ENCODE measurements around the gene TMEM135.

TMEM135 gene

DNA sequence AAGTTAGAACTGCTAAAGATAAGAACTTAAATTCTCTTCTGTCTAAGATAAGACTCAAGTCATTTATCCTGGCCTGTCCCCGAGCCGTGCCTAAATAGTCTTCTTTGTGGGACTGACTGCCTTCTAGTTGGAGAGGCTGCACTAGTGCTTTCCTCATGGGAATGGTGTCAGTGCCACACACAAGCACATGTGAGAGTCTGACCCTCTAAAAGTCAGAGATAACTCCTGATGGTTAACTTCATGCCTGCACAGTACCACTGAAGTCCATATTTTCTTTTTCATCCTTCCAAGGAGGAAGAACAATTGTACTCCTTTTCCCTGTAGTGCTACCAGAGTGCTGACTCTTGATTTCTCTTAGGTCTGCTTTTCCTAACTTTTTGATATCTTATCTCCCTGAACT, 309.7 kb downstream of the TMEM135 start:
- TF ChIP-seq, protein P1, sequence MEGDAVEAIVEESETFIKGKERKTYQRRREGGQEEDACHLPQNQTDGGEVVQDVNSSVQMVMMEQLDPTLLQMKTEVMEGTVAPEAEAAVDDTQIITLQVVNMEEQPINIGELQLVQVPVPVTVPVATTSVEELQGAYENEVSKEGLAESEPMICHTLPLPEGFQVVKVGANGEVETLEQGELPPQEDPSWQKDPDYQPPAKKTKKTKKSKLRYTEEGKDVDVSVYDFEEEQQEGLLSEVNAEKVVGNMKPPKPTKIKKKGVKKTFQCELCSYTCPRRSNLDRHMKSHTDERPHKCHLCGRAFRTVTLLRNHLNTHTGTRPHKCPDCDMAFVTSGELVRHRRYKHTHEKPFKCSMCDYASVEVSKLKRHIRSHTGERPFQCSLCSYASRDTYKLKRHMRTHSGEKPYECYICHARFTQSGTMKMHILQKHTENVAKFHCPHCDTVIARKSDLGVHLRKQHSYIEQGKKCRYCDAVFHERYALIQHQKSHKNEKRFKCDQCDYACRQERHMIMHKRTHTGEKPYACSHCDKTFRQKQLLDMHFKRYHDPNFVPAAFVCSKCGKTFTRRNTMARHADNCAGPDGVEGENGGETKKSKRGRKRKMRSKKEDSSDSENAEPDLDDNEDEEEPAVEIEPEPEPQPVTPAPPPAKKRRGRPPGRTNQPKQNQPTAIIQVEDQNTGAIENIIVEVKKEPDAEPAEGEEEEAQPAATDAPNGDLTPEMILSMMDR (conservative IDR thresholded peaks at IDR 0.05; ENCODE audit: low read length), result no peak
- no peak overlapping the region for H3K4me3 ChIP-seq (ENCODE audit: low read length)
- no peak for DNase-seq (ENCODE audit: low read depth)

DNA sequence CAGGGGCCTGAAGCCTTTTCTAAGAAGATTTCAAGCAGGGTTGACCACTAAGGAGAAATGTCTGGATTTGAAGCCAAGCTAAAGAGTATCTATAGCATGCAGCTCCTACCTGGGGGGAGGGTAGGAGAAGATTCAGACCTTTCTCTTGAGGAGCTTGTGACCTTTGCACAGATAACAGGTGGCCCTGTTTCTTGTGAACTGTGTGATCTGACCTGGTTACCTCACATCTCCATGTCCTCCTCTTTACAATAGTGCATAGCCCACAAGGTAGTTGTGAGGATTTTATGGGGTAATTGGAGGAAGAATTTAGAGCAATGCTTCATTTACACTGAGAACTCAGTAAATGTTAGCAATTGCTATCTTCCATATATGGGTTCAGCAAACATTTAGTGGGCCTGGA, 310.1 kb downstream of the TMEM135 start:
- no peak for DNase-seq (ENCODE audit: low read depth)
- TF ChIP-seq, protein P1 (conservative IDR thresholded peaks at IDR 0.05; ENCODE audit: low read length), result no peak
- no peak overlapping the region for H3K4me3 ChIP-seq (ENCODE audit: low read length)

DNA sequence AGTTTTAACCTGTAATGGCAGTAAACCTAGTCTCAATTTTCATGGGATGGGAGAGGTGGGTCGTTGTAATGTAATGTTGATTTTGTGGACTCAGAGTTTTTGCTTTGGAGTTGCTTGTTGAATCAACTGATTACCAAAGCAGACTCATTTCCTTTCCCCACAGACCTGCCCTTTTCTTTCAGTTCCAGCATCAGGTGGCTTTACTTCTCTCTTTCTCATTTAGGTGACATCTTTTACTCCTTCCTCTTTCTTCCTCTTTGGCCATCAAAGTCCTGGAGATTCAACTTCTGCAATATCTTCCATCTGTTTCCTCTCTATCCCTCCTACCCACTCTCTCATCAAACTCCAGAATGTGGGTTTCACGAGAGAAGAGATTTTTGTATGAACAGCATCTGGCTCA, 313.9 kb downstream of the TMEM135 start:
- no peak for DNase-seq (ENCODE audit: low read depth)
- TF ChIP-seq, protein P1 (conservative IDR thresholded peaks at IDR 0.05; ENCODE audit: low read length), result no peak
- H3K4me3 ChIP-seq (ENCODE audit: low read length), result no peak overlapping the region

DNA sequence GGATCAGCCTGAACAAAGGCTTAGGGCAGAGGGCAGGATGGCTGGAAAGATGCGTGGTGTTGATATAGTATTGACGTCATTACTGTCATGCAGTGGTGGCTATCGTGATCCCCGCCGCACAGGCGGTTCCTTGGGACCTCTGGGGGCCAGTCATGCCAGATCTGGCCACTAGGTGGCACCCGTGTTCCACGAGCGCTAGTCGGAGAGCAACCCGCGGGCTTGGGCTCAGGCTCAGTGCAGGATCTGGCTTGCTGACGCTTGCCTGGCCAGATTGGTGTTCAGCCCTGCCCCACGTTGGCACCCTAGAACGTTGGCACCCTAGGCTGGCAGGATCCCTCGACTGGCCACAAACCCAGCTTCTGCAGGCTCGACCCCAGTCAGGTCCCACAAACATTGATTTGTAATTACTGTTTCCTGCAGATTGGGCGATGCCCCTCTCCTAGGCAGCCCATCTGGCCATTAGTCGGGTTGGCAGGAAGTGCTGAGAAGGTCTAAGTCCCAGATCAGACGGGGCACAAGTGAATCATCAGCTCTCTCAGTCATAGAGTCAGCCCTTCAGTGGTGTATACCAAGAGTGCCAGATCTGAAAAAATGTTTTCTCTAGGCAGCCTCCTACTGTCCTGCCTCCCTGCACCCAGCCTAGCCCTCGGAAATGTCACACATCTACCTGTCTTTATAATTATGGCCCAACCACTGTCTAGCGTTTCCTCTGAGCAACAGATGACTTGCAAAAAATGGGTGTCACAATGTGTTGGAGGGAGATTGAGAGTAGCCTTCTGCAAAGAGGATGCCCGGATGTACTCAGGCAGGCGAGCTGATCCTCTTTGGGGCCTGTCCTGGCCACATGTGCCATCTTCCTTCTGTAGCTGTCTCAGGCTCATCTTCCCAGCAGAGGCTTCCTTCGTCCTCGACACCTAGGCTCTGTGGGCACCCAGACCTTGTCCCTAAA, 315.3 kb downstream of the TMEM135 start:
- peak overlapping the region; percentile 21 for H3K4me3 ChIP-seq (ENCODE audit: low read length)
- DNase-seq (ENCODE audit: low read depth), result peak; percentile 78
- TF ChIP-seq, protein P1 (conservative IDR thresholded peaks at IDR 0.05; ENCODE audit: low read length), result peak; percentile 98

DNA sequence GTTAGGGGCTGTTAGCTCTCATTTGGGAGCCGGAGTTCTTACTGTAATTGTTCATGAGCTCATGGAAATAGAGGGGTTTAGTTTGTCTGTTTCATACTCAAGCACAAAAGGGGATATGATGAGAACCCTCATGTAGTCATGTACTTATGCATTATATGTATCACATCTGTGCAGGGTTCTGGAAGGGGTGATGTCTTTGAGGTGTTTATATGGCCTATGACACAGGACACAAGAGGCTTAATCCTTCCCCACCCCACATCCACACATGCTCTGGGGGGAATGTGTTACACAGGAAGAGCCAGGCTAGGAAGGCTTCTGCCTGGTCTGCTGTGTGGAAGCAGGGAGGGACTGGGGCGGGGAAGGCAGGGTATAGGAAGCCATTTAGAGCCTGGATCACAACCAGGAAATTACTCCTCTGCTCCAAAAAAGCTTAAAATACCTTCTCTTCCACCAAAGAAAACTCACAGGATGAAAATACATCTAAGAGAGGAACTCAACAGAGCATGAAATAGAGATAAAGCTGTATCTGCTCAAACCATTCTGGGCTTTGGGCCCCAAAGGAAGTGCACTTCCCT, 316.1 kb downstream of the TMEM135 start:
- TF ChIP-seq, protein P1 (conservative IDR thresholded peaks at IDR 0.05; ENCODE audit: low read length), result no peak
- no peak for DNase-seq (ENCODE audit: low read depth)
- H3K4me3 ChIP-seq (ENCODE audit: low read length), result no peak overlapping the region

DNA sequence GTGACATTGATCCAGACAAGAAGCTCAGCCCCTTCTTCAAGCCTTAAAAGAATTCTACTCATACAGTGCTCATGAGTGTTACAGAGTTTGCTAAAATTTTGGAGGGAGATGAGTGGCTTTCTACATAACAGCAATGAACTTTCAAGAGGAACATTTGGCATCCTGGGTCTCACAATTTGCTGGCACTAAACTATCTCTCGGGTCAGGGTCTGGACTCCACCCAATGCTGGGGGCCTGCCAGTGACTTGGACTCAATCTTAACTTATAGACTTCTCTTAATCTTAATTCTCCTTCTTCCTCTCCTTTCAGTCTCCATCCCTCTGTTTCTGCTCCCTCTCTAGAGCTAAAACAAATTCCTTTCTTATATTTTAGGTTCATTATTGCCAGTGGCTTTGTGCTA, 317.9 kb downstream of the TMEM135 start:
- H3K4me3 ChIP-seq (ENCODE audit: low read length), result no peak overlapping the region
- DNase-seq (ENCODE audit: low read depth), result no peak
- TF ChIP-seq, protein P1 (conservative IDR thresholded peaks at IDR 0.05; ENCODE audit: low read length), result no peak

DNA sequence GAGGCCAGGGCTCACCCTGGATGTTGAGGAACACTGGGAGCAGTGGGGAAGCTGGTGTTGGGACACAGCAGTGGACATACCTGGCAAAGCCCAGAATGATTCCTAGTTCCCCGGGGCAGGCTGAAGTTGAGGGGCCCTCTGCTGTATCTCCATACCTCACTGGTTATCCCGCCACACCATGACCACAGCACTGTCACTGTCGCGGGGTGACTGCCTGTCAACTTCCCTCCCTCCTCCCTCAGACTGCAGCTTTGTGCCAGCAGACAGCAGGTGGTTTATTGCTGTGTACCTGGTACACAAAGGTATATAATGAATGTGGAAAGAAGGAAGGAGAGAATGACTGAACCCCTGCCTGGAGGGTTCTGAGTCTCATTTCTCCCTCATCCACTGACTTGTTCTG, 318.7 kb downstream of the TMEM135 start:
- no peak overlapping the region for H3K4me3 ChIP-seq (ENCODE audit: low read length)
- TF ChIP-seq, protein P1 (conservative IDR thresholded peaks at IDR 0.05; ENCODE audit: low read length), result no peak
- DNase-seq (ENCODE audit: low read depth), result no peak

Data from AG10803 (cell line).